HG02885 (cell line): ENCODE results near the gene CEP170B.
"Not testable (repeated sequence)": the region's sequence is repeated elsewhere in the genome, so short reads cannot be mapped to it uniquely, and the experiment has no call there.

ENCODE experiments used
- ATAC-seq: cut with Tn5 transposase; IDR thresholded peaks from one replicate; pipeline ENCODE4 v1.9.1; 2021; ENCODE audit warnings: mild to moderate bottlenecking; ENCODE audit not compliant: unreplicated experiment, poor library complexity

CEP170B gene

GRCh38 chr14:104940526-104941150, 75.6 kb downstream of the CEP170B start:
- no peak for ATAC-seq

- no peak for ATAC-seq
Observed at GRCh38 chr14:104941508-104942365, 76.7 kb downstream of the CEP170B start.

GRCh38 chr14:104942586-104942985, 77.5 kb downstream of the CEP170B start:
- ATAC-seq = no peak

GRCh38 chr14:104943216-104944015, 78.3 kb downstream of the CEP170B start:
- ATAC-seq = not testable (repeated sequence)

- not testable (repeated sequence) for ATAC-seq
Observed at GRCh38 chr14:104944016-104944308, 78.9 kb downstream of the CEP170B start.

GRCh38 chr14:104944436-104945205, 79.6 kb downstream of the CEP170B start:
- not testable (repeated sequence) for ATAC-seq

- not testable (repeated sequence) for ATAC-seq
Observed at GRCh38 chr14:104945266-104945665, 80.2 kb downstream of the CEP170B start.
